NCI-H1092 treated with DMSO at 0.1 percent for 48 hours (cell line): ENCODE data around the gene DLGAP1.

Experiments
- DNase-seq: peaks from one replicate; lab custom pipeline; 2025; lab: John Stamatoyannopoulos, UW

DLGAP1 gene

DNA sequence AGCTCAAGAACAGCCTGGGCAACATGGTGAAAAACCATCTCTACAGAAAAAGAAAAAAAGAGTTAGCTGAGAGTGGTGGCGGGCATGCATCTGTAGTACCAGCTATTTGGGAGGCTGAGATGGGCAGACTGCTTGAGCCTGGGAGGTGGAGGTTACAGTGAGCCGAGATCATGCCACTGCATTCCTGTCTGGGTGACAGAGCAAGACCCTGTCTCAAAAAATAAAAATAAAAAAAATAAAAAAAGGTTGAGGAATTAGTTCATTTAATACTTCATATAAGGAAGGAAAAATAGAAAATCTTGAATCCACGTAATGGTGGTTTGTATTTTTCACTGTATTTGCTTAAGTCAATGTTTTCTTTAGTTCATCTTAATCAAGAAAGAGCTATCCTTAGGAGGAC is 763.4 kb downstream of the DLGAP1 start:
- DNase-seq: no peak

DNA sequence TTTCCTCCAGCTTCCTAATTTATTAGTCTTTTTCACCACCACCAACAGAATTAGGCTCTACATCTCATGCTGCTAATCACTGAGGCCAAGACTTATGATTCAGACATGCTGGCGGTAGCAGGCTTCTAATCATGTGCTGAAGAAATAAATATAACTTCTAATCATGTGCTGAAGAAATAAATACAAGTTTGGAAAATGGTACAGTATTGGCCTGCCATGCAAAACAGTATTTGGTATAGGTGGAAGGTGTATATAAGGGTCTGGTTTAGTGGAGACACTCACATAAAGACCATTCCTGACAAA is 764.4 kb downstream of the DLGAP1 start:
- no peak for DNase-seq

DNA sequence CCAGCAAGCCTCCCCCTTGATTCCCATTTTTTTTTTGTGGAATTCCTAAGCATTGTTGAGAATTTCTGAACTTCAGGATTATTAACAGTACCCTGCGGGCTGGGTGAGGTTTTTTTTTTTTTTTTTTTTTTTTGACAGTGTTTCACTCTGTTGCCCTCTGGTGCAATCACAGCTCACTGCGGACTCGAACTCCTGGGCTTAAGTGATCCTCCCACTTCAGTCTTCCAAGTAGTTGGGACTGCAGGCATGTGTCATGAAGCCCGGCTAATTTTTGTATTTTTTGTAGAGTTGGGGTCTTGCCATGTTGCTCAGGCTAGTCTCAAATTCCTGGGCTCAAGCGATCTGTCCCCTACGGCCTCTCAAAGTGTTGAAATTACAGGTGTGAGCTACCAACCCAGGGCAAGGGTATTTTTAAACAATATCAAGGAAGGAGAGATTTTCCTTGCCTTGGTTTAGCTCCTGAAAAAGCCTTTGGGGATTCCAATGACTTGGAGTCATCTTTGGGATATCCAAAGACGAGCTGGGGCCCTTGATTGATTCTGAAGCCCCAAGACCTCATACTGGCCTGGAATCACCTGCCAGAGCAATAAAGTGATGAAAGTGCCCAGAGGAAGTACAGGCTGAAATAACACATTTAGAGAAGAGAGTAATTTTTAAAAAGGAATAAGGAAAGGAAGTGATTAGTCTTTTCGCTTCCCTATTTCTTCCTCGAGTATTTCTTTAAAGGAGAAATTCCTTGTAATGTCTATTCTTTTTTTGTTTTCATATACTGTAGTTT is 764.9 kb downstream of the DLGAP1 start:
- no peak for DNase-seq

DNA sequence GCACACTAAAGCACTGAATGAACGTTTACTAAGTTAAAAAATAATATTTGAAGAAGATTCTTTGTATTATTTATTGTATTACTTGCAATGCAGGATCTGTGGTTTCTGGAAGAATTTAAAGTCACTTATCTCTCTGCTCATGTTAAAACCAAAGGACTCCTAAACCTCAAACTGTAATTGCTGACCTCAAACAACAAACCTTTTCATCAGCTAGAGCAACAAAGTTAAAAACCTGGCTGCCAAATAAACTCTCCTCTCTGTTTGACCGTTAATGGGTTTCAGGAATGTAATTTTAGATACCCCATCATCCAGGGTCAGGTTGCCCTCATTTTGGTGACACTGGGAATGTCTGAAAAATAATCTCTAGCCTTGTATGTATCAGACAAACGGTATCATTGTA is 766.0 kb downstream of the DLGAP1 start:
- no peak for DNase-seq

DNA sequence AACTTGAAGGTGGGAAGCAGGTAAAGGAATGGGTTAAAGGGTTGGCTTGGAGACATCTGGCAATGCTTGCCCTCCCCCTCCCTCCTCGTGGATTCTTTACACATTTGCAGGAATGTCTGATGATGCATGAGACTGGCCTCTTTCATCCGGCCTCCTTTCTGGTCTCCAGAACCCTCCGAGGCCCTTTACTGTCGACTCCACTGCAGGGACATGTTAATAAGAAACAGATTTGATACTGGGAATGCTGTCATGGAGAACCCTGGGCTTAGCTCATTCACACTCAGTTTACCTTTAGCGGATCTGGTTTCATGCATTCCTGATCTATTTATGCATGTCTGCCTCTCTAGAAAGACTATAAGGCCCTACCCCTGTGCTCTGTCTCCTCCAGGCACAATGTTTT is 766.4 kb downstream of the DLGAP1 start:
- DNase-seq: no peak

DNA sequence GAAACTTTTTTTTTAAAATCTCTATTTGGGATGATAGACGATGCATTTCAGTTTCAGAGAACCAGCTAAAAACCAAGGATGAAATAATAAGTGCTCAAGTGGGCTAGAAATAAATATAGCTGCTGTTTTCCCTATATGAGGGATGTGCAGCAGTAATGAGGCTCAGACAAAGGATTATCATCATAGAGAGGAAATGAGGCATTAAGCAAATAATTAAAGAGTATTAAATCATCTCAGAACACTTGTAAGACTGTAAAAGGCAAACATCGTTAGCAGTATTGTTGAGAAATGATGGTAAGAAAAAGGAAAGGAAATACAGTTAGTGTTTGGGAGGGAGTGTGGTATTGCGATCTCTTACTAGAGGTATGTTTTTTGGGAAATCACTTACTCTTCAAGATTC is 771.6 kb downstream of the DLGAP1 start:
- DNase-seq: no peak

DNA sequence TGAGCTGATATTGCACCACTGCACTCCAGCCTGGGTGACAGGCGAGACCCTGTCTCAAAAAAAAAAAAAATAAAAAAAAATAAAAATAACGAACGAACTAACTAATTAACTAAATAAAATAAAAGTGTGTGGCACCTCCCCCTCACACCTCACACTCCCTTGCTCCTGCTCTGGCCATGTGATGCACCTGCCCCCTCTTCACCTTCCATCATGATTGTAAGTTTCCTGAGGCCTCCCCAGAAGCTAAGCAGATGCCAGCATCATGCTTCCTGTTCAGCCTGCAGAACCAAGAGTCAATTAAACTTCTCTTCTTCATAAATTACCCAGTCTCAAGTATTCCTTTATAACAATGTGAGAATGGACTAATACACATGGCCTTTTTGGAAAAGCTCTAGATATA is 773.0 kb downstream of the DLGAP1 start:
- no peak for DNase-seq

DNA sequence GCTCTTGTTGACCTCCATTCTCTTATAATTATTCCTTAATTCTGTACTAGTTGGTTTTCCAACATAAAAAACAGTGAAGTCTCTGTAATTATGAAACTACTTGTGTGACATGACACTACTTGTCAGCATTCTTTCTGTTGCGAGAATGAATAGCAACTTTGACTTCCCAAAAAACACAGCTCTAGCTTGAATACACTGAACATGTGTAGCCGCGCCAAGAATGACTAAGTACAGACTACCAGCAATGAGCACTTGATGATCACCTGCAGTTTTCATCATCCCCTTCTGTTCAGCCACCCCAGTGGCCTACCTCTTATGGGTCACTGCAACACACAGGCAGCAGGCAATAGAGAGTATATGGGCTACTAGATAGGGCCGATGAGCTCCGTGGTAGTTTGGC is 775.9 kb downstream of the DLGAP1 start:
- DNase-seq: no peak

DNA sequence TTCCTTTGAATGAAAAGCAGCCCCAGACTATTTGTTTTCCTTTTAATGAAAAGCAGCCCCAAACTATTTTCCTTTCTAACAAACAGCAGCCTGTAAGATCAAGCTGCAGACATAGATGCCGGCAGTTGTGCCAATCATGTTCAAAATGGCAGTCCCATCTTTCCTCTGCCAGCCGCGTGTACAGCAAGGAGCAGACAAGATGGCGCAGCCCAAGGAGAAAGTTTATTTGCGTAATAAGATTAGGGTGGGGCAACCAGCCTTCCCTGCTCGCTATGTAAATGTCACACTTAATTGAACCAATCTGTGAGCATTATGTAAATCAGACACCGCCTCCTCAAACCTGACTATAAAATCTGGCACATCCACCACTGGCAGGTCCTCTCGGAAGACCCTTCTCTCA is 779.1 kb downstream of the DLGAP1 start:
- no peak for DNase-seq

DNA sequence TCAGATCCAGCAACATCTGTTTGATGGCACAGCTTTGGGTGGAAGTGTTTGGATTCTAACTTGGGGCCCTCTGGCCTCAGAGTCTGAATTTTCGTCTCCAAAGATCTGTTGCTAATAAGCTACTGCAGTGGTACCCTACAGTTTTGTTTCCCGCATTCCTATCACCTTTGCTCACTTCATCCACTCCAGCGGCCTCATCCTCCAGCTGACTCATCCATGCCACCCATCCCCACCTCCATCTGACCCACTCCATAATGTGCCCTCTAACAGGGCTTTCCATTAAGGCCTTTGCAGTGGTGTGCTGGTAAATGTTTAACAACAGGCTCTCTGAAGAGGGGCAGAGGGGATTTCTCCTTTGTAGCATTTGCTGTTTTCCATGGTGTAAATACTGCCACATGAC is 779.7 kb downstream of the DLGAP1 start:
- no peak for DNase-seq

DNA sequence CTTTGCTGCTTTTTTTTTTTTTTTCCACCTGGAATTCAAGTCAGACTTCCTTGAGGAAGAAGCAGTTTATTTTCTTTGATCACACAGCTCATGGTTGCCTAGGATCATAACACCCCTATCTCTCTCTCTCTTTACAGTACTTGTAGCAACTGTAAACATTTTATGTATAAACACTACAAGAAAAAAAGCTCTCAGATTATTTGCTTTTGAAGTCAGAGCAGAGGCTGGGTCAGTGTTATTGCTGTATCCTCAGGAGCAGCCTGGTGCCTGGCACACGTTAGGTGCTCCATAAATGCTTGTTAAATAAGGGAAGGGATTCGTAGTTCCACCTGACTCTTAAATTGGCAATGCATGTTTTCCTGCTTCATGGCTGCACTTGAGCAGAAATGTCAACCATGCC is 783.9 kb downstream of the DLGAP1 start:
- DNase-seq: peak; percentile 14

DNA sequence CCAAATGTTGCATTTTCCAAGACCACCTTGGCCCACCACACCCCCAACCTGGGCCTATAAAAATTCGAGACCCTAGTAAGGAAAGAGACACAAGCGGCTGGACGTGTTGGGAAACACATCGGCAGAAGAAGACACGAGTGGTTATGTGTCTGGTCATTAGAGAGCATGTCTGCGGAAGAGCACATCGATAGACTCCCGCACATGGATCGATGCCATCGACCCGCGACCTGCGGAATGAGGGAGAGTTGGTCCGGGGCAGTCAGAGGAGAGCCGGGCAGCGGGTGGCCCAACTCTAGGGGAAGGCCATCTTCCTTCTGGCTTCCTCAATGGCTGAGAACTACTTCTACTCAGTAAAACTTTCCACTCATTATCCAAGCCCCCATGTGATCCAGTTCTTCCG is 785.7 kb downstream of the DLGAP1 start:
- no peak for DNase-seq

DNA sequence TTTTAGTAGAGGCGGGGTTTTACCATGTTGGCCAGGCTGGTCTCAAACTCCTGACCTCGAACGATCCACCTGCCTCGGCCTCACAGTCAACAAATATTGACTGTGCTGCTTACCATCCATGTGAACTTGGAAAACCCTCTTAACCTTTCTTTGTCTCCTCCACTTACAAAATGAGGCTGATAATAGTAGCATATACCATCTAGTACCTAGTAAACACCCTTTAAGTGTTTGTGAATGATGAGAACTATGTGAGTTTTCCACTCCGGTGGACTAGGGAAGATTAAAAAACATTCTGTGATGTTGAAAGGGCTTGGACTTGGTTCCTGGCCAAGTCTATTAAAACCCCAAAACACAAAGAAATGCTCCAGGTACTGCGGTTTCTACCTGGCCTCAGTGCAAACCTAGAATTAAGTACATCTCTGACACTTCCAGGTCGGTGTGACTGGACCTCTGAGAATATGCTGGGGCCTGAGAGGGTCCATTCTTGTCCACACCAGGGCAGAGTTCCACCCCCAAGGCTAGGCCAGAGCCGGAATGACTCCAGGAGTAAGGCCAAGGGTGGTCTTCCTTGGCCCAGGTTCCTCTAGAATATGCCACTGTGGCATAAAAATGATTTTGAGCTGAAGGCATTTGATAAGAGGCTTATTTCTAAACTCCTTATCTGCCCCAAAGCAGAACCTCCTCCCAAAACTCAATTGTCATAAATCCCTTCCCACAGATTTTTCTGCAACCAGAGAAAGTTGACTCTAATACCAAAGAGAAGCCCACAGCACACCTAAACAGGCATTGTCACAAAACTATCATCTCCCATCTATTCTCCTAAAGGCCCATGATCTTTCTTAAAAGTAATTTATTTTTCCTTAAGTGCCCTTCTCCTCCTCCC is 787.6 kb downstream of the DLGAP1 start:
- DNase-seq: no peak

DNA sequence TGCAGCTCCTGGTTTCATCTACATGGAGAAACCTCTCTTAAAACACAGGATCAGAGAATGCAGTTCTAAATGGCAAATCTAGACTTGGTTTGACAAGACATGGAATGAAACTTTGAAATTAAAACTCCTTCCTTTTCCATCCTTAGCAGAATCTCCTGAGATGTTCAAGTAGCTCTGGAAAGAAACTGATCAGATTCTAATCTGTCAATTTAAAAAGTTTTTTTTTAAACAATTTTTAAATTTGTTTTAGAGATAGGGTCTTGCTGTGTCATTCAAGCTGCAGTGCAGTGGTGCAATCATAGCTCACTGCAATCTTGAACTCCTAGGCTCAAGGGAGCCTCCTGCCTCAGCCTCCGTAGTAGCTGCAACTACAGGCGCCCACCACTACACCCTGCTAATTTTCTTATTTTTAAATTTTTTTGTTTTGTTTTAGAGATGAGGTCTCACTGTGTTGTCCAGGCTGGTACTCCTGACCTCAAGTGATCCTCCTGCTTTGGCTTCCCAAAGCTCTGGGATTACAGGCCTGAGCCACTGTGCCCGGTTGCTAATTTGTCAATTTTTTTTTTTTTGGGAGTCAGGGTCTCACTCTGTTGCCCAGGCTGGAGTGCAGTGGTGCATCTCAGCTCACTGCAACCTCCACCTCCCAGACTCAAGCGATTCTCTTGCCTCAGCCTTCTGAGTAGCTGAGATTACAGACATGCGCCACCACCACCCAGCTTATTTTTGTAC is 788.4 kb downstream of the DLGAP1 start:
- DNase-seq: no peak

DNA sequence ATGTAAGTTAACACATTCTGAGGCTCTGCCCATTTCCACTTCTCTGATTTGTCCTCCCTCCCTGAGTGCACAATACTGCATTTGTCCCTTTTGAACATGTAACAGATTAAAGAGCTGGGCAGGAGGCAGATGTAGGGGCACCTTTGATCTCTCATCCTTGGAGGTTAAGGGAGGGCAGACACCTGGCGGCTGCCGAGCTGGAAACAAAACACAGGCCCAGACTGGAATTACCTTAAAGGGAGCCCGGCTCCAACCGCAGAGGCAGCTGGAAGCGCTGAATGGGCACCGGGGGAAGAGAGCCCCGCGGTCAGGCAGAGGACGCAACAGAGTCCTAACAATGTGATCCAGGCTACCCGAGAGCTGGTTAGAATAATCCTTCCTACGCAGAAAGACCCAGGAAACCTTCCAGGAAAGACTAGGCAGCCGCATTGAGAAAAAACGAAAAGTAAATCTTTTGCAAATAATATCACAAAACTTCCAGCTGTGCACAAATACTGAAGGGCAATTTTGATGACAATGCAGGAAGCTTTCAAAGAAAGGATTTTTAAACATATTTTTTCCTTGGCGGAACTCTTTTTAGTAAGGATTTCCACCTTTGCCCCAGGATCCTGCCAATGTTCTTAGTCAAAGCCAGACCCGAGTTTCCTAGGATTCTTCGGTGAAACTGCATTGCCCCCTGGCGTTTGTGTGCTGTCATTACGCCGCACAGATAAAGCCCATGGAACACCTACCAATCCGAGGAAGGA is 789.2 kb downstream of the DLGAP1 start:
- peak; percentile 65 for DNase-seq

DNA sequence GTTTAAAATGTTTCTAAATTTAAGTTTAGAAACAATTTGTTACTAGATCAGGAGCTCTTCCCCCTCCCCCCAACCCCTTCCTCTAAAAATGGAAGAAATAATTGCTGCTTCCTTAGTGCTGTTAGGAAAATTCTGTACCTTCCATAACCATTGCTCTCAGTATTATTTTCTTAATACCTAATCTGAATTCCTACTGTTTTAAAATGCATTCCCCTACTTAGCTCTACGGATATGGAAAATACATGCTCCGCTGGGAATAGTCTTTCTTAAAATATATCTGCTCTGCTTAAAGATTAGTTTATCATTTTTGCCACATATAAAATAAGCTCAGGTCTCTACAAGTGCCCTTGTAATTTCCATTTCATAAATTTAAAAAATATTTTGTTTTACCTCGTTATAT is 789.9 kb downstream of the DLGAP1 start:
- DNase-seq: no peak

DNA sequence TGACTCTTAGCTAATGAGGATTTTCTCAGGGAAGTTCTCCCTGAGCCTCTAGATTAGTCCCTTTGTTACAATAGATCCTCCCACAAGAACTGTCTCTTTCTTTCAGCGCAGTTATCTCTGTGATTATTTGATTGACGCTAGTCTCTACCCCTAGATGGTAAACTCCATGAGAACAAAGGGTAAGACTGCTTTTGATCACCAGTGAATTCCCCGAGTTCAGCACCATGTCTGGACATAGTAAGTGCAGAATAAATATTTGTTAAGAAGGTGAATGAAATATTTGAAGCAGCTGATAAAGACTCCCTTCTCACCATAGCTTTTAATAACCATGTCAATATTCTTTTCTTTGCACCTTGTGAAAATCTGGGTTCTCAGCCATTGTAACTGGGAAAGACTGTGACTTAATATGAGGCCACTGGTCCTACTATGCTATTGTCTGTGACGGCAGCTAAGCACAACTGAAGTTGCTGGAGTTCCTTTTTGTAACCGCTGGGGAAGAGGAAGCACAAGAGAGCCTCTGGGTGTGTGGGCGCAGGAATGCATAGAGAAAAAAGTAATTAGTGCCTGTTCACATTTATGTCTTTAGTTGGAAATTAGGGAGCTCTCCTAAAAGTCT is 790.4 kb downstream of the DLGAP1 start:
- no peak for DNase-seq

DNA sequence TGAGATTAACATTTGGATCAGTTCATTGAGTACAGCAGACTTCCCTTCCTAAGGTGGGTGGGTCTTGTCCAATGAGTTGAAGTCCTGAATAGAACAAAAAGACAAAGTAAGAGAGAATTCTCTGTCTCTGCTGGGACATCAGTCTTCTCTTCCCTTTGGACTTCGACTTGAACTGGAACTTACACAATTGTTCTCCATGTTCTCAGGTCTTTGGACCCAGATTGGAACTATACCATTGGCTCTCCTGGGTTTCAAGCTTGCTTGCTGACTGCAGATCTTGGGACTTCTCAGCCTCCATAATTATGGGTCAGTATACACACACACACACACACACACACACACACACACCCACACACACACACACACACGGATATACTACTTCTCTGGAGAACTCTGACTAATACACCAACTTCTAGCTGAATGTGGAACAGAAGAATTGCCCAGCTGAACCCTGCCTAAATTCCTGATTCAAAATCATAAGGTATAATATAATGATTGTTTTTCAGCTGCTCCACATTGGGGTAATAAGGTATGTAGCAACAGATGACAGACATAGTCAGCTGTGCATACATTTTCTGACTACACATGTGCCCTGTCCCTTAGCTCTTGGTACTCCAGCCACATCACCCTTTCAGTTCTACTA is 791.1 kb downstream of the DLGAP1 start:
- no peak for DNase-seq

DNA sequence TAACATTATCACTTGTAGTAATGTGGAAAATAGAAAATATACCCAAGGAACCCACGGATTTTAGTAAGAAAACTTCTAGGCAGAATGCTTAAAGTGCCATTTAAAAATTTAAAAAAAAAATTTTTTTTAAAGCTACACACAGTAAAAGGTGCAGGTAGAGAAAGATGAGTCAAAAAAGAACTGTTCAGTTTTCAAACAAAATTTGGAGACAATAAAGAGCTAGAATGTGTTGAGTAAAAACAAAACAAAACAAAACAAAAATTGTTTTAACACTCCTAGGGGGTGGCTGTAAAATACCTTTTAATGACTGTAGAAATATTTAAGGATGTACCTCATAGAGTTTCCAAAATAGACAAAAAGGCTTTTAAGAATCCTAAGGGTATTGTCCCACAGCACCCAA is 793.1 kb downstream of the DLGAP1 start:
- no peak for DNase-seq

DNA sequence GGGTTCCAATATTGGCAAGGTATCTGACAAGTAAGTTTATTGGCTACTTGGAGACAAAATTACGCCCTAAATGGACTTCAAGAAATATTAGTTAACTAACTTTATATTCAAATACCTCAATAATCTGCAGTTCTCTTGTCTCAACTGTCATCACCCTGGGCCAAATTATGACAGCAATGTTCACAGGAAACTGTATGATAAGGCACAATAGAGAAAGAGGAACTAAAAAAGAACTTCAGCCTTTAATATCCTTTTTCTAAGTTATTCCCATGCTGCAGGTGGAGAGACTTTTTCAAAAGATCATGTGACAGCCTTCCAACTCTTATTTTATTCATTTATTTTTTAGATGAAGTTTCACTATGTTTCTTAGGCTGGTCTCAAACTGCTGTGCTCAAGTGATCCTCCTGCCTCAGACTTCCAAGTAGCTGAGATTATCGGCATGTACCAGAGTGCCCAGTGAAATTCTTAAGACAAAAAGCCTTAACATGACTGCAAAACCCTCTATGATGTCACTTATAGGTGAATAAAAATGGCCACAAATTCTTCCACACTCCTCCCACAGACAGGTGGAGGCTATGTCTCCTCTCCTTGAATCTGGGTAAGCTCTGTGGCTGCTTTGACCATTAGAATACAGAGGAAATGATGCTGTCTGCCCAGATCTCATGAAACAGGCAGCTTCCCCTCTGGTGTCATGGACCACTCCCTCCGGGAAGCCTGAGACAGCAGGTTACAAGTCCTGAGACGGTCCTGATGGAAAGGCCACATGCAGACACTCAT is 794.2 kb downstream of the DLGAP1 start:
- DNase-seq: no peak

DNA sequence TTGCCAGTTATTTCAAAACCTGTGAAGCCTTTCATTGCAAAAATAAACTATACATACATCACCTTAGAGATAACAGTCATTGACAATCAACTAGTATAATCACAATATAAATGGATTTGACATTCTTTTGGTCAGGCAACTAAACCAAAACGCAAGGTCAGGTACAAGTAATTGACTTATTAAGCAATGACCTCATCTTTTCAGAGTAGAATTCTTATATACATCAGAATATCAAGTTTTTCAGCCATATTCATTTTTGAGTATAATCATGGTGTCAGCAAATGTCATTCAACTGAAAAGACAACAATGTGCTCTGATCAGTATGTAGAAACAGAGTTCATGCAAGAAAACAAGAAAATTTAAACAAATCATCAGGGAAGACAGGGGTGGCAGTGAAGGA is 796.6 kb downstream of the DLGAP1 start:
- DNase-seq: no peak
